GM12878 (cell line): ENCODE results near the gene CCNC.
A peak's percentile ranks its signal among the peaks of the same experiment; 100 is the strongest.

Source experiments
- BCL11A ChIP-seq: IDR thresholded peaks from 2 replicates; pipeline ENCODE4 v1.6.1; 2011; ENCODE audit warnings: low read depth, low read length
- CEBPB ChIP-seq, 2 experiments: fragments of 150-350 bp in 1 of 2; IDR thresholded peaks; 2 replicates each; pipeline ENCODE4 v1.6.1; 2012 to 2014; ENCODE audit warnings: low read depth in 2 of 2, low read length in 2 of 2, borderline replicate concordance in 1 of 2, inconsistent platforms in 1 of 2
- EZH2 ChIP-seq: IDR thresholded peaks from 2 replicates; pipeline ENCODE4 v1.6.1; 2012; ENCODE audit warnings: low read depth, mild to moderate bottlenecking, control low read depth, inconsistent platforms, low read length, borderline replicate concordance; ENCODE audit not compliant: control insufficient read depth
- IKZF1 ChIP-seq: fragments of 450-650 bp; conservative IDR thresholded peaks from 2 replicates; pipeline ENCODE4 v1.6.1; 2017; ENCODE audit warnings: antibody characterized with exemption, mild to moderate bottlenecking
- SUPT20H ChIP-seq: IDR thresholded peaks from 2 replicates; pipeline ENCODE4 v1.6.1; 2011; ENCODE audit warnings: low read depth, mild to moderate bottlenecking, low read length, moderate library complexity, borderline replicate concordance; ENCODE audit not compliant: control insufficient read depth

- no peak for TF ChIP-seq CEBPB (IDR thresholded peaks at IDR 0.05; ENCODE audit: borderline replicate concordance in 1 of 2, low read depth in 2 of 2, low read length in 2 of 2)
- TF ChIP-seq SUPT20H = no peak
- no peak for TF ChIP-seq BCL11A
- 0 out of 2 replicates have a peak, but pooled peaks have one; percentile 36 for TF ChIP-seq EZH2
- TF ChIP-seq IKZF1 = no peak
Measured at GRCh38 chr6:99591673-99592364, 23.4 kb upstream of the CCNC start.
